ENCODE measurements around the gene PLEKHB1. TPM values are rescaled to one million over a fixed set of nuclear protein-coding genes. Genes with fewer than 3 reads are reported as not detected.

The PLEKHB1 gene
- total RNA-seq, 4 donors from 2014 or later: 5.6 to 7.5 (median 6.9) TPM; not detected in 1

GRCh38 chr11:73652046-73652730, 5.8 kb downstream of the PLEKHB1 start:
- Histone ChIP-seq H3K9me3 (no peaks in the 10 kb centered on the region), H3K27ac (no peak overlapping the region), H3K4me1 (no peaks in the 10 kb centered on the region), H3K27me3 (no peaks in the 10 kb centered on the region), H3K4me3 (no peak overlapping the region), H3K36me3 (no peaks in the 10 kb centered on the region)
- DNase-seq: no peak
- TF ChIP-seq CTCF (IDR thresholded peaks at IDR 0.05): no peak
- TF ChIP-seq POLR2A (IDR thresholded peaks at IDR 0.05): no peak
- intact Hi-C loops (cut with DNase I; ENCODE audit: low total_unique reads): no loop called here

GRCh38 chr11:73652856-73653559, 6.6 kb downstream of the PLEKHB1 start:
- Histone ChIP-seq H3K4me1 (no peaks in the 10 kb centered on the region), H3K27ac (no peak overlapping the region), H3K36me3 (no peaks in the 10 kb centered on the region), H3K4me3 (no peak overlapping the region), H3K9me3 (no peaks in the 10 kb centered on the region), H3K27me3 (no peaks in the 10 kb centered on the region)
- DNase-seq: no peak
- intact Hi-C loops (cut with DNase I; ENCODE audit: low total_unique reads): no loop called here
- no peak for TF ChIP-seq CTCF (IDR thresholded peaks at IDR 0.05)
- TF ChIP-seq POLR2A (IDR thresholded peaks at IDR 0.05): no peak

GRCh38 chr11:73653996-73654395, 7.6 kb downstream of the PLEKHB1 start:
- Histone ChIP-seq H3K27me3 (no peaks in the 10 kb centered on the region), H3K27ac (no peak overlapping the region), H3K36me3 (no peaks in the 10 kb centered on the region), H3K4me1 (no peaks in the 10 kb centered on the region), H3K4me3 (no peak overlapping the region), H3K9me3 (no peaks in the 10 kb centered on the region)
- TF ChIP-seq POLR2A (IDR thresholded peaks at IDR 0.05) (no peak), CTCF (IDR thresholded peaks at IDR 0.05) (no peak)
- no peak for DNase-seq
- intact Hi-C loops (cut with DNase I; ENCODE audit: low total_unique reads): no loop called here

- H3K36me3 ChIP-seq: no peaks in the 10 kb centered on the region
- no peak overlapping the region for H3K4me3 ChIP-seq
- H3K9me3 ChIP-seq: no peaks in the 10 kb centered on the region
- DNase-seq: no peak
- H3K27me3 ChIP-seq: no peaks in the 10 kb centered on the region
- intact Hi-C loops (cut with DNase I; ENCODE audit: low total_unique reads): no loop called here
- H3K27ac ChIP-seq: no peak overlapping the region
- TF ChIP-seq CTCF (IDR thresholded peaks at IDR 0.05): no peak
- TF ChIP-seq POLR2A (IDR thresholded peaks at IDR 0.05): no peak
- H3K4me1 ChIP-seq: no peaks in the 10 kb centered on the region
Observed at GRCh38 chr11:73654482-73655021, 8.2 kb downstream of the PLEKHB1 start.

GRCh38 chr11:73655686-73656085, 9.3 kb downstream of the PLEKHB1 start:
- DNase-seq: no peak
- no peaks in the 10 kb centered on the region for H3K36me3 ChIP-seq
- no peaks in the 10 kb centered on the region for H3K27me3 ChIP-seq
- H3K9me3 ChIP-seq: no peaks in the 10 kb centered on the region
- no peaks in the 10 kb centered on the region for H3K4me1 ChIP-seq
- H3K27ac ChIP-seq: no peak overlapping the region
- intact Hi-C loops (cut with DNase I; ENCODE audit: low total_unique reads): no loop called here
- TF ChIP-seq POLR2A (IDR thresholded peaks at IDR 0.05) (no peak), CTCF (IDR thresholded peaks at IDR 0.05) (no peak)
- no peak overlapping the region for H3K4me3 ChIP-seq
